ENCODE results near the gene OFD1.

The OFD1 gene

DNA sequence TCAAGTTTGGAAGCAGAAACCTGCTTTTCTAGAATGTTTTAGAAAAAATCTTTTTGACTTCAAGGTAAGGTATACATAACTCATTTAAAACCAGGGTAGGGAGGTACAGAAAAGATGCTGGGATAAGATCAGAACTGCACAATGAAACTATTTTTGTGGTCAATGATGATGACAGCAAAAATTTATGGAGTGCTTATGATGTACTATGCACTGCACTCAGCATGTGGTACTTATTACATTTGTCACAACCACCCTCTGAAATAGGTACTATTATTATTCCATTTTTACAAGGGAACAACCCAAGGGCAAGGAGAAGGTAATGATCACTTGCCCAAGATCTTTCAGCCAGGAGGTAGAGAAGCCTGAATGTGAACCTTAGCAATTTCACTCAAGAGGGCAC lies 74.3 kb downstream of the OFD1 start:
- H4K20me1 ChIP-seq (ENCODE audit: insufficient read depth, low read length): no peaks in the 10 kb centered on the region
- no peaks in the 10 kb centered on the region for H3K4me1 ChIP-seq (ENCODE audit: low read length)
- H3K36me3 ChIP-seq (replicated peaks; ENCODE audit: low read depth, low read length): no peaks in the 10 kb centered on the region
- H3K9ac ChIP-seq (ENCODE audit: low read length): no peak overlapping the region
- H3K27me3 ChIP-seq (ENCODE audit: low read depth, low read length): no peaks in the 10 kb centered on the region
- no peaks in the 10 kb centered on the region for H3K9me3 ChIP-seq (ENCODE audit: insufficient read depth, low read length)
- H3K4me2 ChIP-seq (ENCODE audit: low read length): no peak overlapping the region
- no peaks in the 10 kb centered on the region for H3K79me2 ChIP-seq (ENCODE audit: low read length)
- no peak overlapping the region for H3K4me3 ChIP-seq (ENCODE audit: low read length)
- no peak overlapping the region for H3K27ac ChIP-seq (ENCODE audit: low read length)
- TF ChIP-seq EZH2phosphoT487 (IDR thresholded peaks at IDR 0.05; ENCODE audit: low read depth): no peak
- TF ChIP-seq, protein P1, sequence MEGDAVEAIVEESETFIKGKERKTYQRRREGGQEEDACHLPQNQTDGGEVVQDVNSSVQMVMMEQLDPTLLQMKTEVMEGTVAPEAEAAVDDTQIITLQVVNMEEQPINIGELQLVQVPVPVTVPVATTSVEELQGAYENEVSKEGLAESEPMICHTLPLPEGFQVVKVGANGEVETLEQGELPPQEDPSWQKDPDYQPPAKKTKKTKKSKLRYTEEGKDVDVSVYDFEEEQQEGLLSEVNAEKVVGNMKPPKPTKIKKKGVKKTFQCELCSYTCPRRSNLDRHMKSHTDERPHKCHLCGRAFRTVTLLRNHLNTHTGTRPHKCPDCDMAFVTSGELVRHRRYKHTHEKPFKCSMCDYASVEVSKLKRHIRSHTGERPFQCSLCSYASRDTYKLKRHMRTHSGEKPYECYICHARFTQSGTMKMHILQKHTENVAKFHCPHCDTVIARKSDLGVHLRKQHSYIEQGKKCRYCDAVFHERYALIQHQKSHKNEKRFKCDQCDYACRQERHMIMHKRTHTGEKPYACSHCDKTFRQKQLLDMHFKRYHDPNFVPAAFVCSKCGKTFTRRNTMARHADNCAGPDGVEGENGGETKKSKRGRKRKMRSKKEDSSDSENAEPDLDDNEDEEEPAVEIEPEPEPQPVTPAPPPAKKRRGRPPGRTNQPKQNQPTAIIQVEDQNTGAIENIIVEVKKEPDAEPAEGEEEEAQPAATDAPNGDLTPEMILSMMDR (IDR thresholded peaks at IDR 0.05; ENCODE audit: low read depth, low read length): no peak
- no peak overlapping the region for H2AFZ ChIP-seq (ENCODE audit: low read depth, low read length)

DNA sequence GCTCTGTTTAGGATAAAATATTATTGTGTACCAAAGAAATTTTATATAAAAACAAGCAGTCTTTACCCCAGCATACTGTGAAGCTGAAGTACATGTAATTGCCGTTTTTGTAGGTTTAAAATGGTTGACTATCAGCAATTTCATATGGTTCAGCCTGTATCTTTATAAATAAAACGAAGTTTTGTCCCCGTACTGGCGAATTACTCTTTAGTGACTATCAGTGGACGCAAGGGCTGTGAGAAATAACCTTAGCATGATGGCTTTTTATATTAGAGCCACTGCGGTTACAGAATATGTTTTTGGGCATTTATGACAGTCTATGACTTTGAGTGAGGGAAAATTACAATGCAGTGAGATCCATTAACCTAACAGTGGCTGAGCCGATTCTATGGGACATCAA lies 81.1 kb downstream of the OFD1 start:
- Histone ChIP-seq H3K9me3 (ENCODE audit: insufficient read depth, low read length) (no peaks in the 10 kb centered on the region), H3K4me3 (ENCODE audit: low read length) (no peak overlapping the region), H3K27ac (ENCODE audit: low read length) (no peak overlapping the region), H3K27me3 (ENCODE audit: low read depth, low read length) (no peaks in the 10 kb centered on the region), H3K4me2 (ENCODE audit: low read length) (no peak overlapping the region), H4K20me1 (ENCODE audit: insufficient read depth, low read length) (no peaks in the 10 kb centered on the region), H3K36me3 (replicated peaks; ENCODE audit: low read depth, low read length) (no peaks in the 10 kb centered on the region), H2AFZ (ENCODE audit: low read depth, low read length) (no peak overlapping the region), H3K4me1 (ENCODE audit: low read length) (no peaks in the 10 kb centered on the region), H3K9ac (ENCODE audit: low read length) (no peak overlapping the region), H3K79me2 (ENCODE audit: low read length) (no peaks in the 10 kb centered on the region; the same call in 1 of the 2 replicates)
- TF ChIP-seq EZH2phosphoT487 (IDR thresholded peaks at IDR 0.05; ENCODE audit: low read depth): no peak
- TF ChIP-seq, protein P1 (IDR thresholded peaks at IDR 0.05; ENCODE audit: low read depth, low read length): no peak

DNA sequence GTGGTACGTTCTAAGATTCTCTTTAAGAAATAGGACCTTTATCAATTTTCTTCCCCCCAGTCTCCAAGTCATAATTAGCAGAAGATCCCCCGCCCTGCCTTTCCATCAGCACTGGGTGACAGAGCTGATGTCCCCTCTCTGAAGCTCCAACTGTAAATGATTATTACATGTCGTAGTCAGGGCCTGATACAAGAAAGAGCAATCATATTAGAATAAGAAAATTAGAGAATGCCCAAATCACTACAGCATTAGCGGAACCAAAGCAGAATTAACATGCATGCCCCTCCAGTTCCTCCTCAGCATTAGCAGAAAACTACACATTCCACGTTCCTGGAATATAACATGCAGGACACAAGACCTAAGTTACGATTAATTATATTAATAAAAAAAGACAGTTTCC lies 81.6 kb downstream of the OFD1 start:
- Histone ChIP-seq H3K4me1 (ENCODE audit: low read length) (no peaks in the 10 kb centered on the region), H3K9me3 (ENCODE audit: insufficient read depth, low read length) (no peaks in the 10 kb centered on the region), H3K9ac (ENCODE audit: low read length) (no peak overlapping the region), H3K79me2 (ENCODE audit: low read length) (no peaks in the 10 kb centered on the region; the same call in 1 of the 2 replicates), H4K20me1 (ENCODE audit: insufficient read depth, low read length) (no peaks in the 10 kb centered on the region), H3K27ac (ENCODE audit: low read length) (no peak overlapping the region), H2AFZ (ENCODE audit: low read depth, low read length) (no peak overlapping the region), H3K4me2 (ENCODE audit: low read length) (no peak overlapping the region), H3K27me3 (ENCODE audit: low read depth, low read length) (no peaks in the 10 kb centered on the region), H3K4me3 (ENCODE audit: low read length) (no peak overlapping the region), H3K36me3 (replicated peaks; ENCODE audit: low read depth, low read length) (no peaks in the 10 kb centered on the region)
- TF ChIP-seq, protein P1 (IDR thresholded peaks at IDR 0.05; ENCODE audit: low read depth, low read length): no peak
- TF ChIP-seq EZH2phosphoT487 (IDR thresholded peaks at IDR 0.05; ENCODE audit: low read depth): no peak

DNA sequence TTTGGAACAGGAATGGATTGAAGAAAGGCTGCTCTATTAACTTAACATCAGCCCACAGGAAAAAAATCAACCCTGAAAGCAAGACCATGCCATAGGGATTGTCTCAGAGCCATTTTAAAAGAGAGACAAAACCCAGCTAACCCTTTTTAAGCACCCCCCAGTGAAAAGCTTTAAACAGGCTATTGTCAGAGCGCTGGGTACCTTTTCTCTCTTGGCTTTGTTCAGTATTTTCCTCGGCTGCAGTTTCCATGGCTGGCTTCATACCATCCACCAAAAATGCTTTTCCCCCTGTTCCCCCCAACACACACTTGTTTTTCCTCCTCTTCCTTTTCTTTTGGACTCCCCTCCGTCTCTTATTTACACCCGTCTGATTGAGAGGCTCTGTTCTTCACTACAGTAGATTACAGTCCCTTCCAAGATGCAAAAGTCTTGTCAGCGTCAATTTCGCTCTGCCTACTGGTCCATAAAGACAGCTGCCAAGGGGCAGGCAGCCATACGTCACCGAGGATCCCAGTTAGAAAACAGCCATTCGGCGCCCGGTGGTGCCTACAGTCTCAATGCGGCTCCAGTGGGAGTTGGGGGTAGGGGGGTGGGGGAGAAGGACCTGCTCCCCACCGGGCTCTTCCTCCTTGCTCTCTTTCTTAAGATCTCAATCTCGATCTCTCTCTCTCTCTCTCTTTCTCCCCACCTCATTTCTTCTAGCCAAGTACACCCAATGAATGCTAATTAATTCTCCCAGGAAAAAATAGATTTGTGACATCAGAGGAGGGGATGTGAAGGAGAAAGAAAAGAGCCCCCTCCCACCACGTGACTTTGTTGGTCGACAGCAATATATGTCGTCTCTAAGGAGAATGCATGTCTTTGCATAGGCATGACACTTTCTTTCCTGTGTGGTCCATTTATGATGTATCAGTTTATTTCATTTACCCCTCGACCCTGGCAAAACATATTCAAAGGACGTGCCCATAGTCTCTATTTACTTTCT lies 82.4 kb downstream of the OFD1 start, which contains the start of gene GPM6B:
Gene GPM6B (minus strand): TSS at position 451 of the 985 bp plus-strand sequence. CDS start 189 bp downstream, at position 262.
- Histone ChIP-seq H3K4me3 (ENCODE audit: low read length) (no peak within 1 kb of the TSS), H3K27ac (ENCODE audit: low read length) (no peak within 1 kb of the TSS), H3K9me3 (ENCODE audit: insufficient read depth, low read length) (no peaks in the 10 kb centered on the region), H3K36me3 (replicated peaks; ENCODE audit: low read depth, low read length) (no peaks in the 10 kb centered on the region), H4K20me1 (ENCODE audit: insufficient read depth, low read length) (no peaks in the 10 kb centered on the region), H3K27me3 (ENCODE audit: low read depth, low read length) (no peaks in the 10 kb centered on the region), H3K4me2 (ENCODE audit: low read length) (no peak within 1 kb of the TSS), H3K9ac (ENCODE audit: low read length) (no peak within 1 kb of the TSS), H3K79me2 (ENCODE audit: low read length) (no peaks in the 10 kb centered on the region; the same call in 1 of the 2 replicates), H2AFZ (ENCODE audit: low read depth, low read length) (no peak within 1 kb of the TSS), H3K4me1 (ENCODE audit: low read length) (no peaks in the 10 kb centered on the region)
- TF ChIP-seq, protein P1 (IDR thresholded peaks at IDR 0.05; ENCODE audit: low read depth, low read length): no peak
- TF ChIP-seq EZH2phosphoT487 (IDR thresholded peaks at IDR 0.05; ENCODE audit: low read depth): no peak
